GM21619 (cell line): ENCODE results near the gene MLXIPL.
"Not testable (repeated sequence)": the region's sequence is repeated elsewhere in the genome, so short reads cannot be mapped to it uniquely, and the experiment has no call there.

ENCODE experiments used
- ATAC-seq: cut with Tn5 transposase; IDR thresholded peaks from one replicate; pipeline ENCODE4 v1.9.1; 2021; ENCODE audit not compliant: unreplicated experiment

Gene MLXIPL, protein sequence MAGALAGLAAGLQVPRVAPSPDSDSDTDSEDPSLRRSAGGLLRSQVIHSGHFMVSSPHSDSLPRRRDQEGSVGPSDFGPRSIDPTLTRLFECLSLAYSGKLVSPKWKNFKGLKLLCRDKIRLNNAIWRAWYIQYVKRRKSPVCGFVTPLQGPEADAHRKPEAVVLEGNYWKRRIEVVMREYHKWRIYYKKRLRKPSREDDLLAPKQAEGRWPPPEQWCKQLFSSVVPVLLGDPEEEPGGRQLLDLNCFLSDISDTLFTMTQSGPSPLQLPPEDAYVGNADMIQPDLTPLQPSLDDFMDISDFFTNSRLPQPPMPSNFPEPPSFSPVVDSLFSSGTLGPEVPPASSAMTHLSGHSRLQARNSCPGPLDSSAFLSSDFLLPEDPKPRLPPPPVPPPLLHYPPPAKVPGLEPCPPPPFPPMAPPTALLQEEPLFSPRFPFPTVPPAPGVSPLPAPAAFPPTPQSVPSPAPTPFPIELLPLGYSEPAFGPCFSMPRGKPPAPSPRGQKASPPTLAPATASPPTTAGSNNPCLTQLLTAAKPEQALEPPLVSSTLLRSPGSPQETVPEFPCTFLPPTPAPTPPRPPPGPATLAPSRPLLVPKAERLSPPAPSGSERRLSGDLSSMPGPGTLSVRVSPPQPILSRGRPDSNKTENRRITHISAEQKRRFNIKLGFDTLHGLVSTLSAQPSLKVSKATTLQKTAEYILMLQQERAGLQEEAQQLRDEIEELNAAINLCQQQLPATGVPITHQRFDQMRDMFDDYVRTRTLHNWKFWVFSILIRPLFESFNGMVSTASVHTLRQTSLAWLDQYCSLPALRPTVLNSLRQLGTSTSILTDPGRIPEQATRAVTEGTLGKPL

DNA sequence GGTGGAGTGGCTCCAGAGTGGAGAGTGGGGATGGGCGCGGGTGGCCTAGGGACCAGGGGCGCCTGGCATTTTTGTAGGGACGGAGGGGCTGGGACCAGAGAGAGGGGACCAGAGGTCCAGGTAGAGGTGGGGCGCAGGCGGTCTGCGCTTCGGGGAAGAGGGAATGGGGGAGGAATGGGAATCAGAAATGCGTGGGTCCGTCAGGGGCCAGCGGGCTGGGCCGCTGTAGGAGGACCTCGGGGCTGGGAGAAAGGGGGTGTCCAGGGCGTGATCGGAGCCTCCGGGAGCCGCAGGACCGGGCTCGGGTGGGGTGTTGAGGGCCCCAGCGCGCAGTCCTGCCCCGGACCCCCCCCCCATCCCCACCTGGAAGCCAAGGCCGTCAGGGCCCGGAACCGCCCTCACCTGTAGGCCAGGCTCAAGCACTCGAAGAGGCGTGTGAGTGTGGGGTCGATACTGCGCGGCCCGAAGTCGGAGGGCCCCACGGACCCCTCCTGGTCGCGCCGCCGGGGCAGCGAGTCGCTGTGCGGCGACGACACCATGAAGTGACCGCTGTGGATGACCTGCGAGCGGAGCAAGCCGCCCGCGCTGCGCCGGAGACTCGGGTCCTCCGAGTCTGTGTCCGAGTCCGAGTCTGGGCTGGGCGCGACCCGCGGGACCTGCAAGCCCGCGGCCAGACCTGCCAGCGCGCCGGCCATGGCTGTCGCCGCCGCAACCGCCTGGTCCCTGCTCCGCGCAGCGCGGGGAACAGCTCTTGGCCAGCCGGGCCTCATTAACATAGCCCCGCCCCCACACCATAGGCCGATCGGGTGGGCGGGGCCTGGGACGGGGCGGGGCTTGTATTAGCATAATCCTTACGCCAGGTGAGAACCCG, at the start of gene MLXIPL:
TSS of gene MLXIPL (minus strand) at position 725 of the 871 bp plus-strand sequence. CDS start at position 695, 30 bp downstream.
- ATAC-seq: no peak

DNA sequence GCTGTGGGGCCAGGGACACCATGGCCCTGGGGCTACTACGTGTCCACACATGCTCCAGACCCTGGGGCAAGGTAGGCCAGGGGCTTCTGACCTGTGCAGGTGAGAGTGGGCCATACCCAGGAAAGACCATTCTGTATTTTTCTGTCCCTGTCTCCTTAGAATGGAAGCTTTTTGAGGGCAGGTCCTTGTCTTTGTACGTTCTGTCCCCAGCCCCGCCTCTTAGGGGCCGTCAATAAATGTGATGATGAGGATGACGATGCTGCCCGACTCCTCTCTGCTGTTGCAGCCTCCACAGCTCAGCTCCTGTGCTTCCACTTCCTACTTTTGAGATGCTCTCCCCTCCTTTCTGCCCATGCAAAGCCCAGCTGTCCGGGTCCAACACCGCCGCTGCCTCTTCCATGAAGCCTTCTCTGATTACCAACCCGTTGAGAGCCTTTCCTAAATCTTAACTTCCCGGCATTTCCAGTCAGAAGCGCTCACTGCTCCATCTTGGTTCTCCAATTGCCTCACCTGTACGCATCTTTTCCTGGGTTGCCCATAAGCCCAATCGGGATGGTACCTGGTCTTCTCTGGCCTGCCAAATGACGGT, 47.6 kb upstream of the MLXIPL start:
- no peak for ATAC-seq

DNA sequence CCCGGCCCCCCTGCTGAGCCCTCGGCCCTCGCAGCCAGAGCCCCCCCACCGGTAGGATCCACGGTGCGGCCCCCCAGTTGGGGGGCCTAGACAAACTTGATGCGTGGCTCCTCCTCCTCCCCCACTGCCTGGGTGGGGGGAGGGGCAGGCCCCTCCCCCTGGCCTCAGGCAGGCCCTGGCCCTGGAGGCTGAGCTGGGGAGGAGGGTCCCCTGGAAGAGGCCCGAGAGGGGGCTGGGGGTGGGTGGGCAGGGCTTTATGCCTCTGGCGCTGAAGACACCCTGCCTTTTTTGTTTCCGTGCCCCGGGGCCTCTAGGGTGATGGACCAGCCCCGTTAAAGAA, 47.0 kb upstream of the MLXIPL start:
- ATAC-seq: no peak

DNA sequence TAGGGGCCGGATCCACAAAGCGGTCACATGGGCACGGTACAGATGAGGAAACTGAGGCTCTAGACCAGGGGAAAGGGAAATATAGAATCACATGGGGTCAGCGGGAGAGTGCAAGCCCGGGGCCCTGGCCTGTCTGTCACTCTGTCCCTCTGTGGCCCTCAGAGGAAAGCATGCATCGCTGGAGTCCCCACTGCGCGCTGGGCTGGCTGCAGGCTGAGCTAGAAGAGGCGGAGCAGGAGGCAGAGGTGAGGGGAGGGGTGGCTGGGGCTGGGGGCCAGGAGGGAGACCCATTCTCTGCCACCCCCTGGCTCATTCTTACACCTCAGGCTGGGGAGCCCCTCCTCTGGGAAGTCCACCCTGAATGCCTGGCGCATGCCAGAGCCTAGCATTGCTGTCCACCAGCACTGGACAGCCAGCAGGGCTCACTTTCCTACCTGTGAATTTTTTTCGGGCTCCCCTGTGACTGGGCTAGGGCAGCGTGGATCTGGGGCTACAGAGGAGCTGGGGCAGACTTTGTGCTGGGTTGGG, 45.6 kb upstream of the MLXIPL start:
- ATAC-seq: no peak

DNA sequence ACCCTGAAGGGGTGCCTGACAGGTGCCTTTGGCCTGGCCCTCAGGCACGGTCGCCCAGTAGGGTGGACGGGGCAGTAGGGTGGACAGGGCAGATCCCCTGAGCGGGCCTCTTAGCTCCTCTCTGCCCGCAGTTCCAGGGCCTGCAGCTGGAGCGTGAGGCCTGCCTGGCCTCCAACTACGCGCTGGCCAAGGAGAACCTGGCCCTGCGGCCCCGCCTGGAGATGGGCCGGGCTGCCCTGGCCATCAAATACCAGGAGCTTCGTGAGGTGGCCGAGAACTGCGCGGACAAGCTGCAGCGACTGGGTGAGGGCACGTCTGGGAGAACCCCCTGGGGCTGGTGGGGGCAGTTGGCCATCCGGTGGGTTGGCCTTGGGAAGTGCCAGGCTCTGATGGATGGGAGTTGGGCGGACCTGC, 45.0 kb upstream of the MLXIPL start:
- no peak for ATAC-seq

DNA sequence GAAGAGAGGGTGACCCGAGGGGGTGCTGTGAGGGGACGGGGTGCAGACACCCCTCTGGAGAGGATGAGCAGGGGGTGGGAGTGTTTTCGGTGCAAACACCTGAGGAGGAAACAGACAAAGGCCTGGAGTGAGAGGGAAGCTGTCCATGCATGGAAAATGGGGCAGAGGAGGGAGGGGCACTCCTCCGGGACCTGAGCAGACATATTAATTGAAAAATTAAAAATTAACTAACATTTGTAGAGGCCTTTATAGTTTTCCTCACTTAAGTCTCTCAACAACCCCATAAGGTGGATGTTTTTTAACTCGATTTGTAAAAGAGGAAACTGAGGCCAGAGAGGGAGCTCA, 44.5 kb upstream of the MLXIPL start:
- no peak for ATAC-seq

DNA sequence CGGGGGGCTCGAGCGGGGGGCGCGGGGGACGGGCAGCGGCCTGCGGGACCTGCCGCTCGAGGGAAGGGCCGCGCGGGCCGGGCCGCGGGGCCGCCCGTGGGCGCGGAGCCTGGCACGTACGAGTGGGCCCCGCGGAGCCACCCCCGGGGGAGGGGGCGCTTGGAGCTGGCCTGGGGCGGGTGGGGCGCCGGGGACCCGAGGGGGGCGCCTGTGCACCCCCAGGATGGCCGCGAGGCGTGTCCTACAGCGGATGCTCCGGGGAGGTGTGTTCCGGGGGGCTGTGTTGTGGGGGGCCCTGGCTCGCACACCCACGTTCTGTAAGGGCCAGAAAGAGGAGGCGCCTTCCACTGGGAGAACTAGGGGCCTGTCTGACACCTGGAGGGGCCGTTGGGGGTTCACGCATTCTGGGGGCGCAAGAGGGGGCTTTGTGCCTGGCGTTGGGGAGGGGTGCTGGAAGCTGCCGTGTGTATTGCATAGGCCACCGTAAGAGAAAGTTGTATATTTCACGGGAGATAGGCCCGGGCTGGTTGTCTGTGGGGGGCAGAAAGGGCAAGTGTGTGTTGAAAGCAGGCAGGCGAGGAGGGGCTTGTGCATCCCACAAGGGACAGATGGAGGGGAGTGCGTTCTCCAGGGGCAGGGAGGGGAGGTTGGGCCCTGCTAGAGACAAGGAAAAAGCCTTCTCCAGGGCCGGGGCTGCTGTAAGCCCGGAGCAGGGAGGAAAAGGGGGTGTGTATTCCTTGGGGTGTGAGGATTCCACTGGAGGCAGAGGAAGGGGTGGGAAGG, 44.0 kb upstream of the MLXIPL start:
- ATAC-seq: peak; percentile 18

DNA sequence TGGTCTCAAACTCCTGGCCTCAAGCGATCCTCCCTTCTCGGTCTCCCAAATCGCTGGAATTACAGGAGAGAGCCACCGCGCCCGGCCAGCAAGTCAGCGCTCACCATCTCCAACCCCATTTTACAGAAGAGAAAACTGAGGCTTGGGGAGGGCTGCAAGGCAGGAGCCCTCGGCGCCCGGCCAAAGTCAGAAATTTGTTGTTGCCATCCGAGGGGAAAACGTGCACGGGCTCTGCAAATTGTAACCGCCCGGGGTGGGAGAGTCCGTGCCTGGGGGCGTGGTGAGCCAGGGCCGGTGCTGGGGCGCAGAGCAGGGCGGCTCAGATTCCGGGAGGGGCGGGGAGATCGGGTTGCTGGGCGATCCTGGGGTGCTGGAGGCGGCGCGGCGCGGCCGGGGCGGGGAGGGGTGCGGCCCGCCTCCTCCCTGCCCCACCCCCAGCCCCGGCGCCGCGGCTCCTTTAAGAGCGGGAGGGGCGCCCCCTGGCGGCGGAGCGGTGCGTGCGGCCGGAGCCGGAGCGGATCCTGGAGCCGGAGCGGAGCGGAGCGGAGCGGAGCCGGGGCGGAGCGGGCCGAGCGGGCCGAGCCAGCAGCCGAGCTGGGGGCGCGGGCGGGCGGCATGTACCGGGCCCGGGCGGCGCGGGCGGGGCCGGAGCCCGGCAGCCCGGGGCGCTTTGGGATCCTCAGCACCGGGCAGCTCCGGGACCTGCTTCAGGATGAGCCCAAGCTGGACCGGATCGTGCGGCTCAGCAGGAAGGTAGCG, 43.2 kb upstream of the MLXIPL start, which contains the start of gene VPS37D:
TSS of gene VPS37D (plus strand) at position 488 of the 759 bp plus-strand sequence. CDS start at position 616, 128 bp downstream.
- peak; percentile 94 for ATAC-seq

DNA sequence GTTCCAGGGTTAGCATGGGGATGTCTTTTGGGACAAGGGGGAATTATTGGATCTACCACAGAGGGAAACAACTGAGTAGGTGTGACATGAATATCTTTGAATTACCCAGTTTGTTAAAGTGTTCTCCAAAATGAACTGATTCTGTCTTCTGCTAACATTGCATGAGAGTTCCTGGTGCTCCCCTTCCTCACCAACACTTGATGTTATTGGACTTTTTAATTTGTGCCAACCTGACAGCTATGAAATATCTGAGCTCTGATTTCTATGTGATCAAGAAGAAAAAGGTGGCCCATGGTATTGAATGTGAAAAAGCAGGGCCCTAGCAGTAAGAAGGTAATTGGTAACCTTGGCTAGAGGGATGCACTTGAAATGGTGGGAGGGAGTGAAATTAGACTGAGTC, 38.7 kb upstream of the MLXIPL start:
- no peak for ATAC-seq

DNA sequence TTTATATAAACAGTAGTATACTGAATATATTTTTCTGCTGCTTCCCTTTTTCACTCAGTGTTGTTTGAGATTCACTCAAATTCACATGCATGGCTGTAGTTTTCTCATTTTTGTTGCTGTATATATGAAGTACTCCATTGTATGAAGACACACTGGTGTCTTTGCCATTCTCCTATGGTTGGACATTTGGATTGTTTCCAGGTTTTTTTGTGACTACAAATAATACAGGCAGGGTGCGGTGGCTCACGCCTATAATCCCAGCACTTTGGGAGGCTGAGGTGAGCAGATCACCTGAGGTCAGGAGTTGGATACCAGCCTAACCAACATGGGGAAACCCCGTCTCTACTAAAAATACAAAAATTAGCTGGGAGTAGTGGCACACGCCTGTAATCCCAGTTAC, 36.3 kb upstream of the MLXIPL start:
- ATAC-seq: not testable (repeated sequence)

DNA sequence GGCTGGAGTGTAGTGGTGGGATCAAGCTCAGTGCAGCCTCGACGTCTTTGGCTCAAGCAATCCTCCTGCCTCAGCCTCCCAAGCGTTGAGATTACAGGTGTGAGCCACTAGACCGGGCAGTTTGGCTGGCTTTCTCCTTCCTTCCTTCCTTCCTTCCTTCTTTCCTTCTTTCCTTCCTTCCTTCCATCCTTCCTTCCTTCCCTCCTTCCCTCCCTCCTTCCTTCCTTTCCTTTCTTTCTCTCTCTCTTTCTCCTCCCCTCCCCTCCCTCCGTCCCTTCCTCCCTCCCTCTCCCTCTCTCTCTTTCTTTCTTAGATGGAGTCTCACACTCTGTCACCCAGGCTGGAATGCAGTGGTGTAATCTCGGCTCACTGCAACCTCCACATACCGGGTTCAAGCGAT, 35.7 kb upstream of the MLXIPL start:
- no peak for ATAC-seq

DNA sequence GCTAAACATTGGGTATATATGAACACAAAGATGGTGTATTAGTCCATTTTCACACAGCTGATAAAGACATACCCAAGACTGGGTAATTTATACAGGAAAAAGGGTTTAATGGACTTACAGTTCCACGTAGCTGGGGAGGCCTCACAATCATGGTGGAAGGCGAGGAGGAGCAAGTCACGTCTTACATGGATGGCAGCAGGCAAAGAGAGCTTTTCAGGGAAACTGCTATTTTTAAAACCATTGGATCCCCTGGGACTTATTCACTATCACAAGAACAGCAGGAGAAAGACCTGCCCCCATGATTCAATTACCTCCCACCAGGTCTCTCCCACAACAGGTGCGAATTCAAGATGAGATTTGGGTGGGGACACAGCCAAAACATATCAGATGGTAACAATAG, 31.0 kb upstream of the MLXIPL start:
- ATAC-seq: not testable (repeated sequence)

DNA sequence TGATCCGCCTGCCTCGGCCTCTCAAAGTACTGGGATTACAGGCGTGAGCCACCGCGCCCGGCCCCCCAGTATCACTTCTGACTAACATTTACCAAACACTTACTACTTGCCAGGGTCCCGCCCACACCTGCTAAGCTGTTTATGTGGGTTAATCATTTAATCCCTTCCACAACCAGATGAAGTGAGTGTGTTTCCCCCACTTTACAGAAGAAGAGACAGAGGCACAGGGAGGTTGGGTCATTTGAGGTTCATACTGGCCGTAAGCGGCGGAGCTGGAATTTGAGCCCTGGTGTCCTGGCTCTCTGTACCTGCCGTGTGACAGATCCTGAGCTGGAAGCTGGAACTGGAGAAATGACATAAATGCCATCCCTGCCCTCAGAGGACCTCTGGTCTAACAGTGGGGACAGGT, 28.2 kb upstream of the MLXIPL start:
- no peak for ATAC-seq

DNA sequence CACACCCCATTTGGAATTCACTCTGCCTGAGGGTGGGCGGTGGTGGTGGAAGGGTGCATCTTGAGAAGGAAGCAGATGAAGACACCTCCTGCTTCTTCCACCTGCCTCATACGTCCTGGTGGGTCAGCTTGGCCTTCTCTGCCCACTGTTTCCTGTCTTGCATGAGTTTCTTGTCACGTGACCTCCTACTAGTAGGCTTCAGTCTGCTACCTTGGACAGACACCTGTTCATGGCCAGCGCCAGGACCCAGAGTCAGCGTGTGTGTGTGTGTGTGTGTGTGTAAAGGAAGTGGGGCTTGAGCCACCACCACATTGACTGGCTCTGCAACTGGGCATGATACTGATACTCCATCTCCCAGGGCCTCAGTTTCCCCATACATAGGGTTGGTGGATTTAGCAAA, 26.2 kb upstream of the MLXIPL start:
- no peak for ATAC-seq

DNA sequence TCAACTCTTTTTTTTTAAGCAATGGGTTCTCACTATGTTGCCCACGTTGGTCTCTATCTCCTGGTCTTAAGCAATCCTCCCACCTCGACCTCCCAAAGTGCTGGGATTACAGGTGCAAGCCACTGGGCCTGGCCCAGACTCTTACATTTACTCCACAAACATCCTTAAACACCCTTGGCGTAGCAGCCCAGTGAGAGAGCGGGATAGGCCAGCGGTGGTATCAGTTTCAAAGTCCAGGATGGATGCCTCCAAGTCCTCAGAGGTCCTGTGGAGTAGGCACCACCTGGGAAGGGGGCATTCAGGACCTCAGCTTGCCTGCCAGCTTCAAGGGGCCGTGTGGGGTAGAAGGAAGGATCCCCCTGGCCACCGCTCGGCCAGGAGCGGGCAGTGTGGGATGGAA, 25.3 kb upstream of the MLXIPL start:
- ATAC-seq: no peak

DNA sequence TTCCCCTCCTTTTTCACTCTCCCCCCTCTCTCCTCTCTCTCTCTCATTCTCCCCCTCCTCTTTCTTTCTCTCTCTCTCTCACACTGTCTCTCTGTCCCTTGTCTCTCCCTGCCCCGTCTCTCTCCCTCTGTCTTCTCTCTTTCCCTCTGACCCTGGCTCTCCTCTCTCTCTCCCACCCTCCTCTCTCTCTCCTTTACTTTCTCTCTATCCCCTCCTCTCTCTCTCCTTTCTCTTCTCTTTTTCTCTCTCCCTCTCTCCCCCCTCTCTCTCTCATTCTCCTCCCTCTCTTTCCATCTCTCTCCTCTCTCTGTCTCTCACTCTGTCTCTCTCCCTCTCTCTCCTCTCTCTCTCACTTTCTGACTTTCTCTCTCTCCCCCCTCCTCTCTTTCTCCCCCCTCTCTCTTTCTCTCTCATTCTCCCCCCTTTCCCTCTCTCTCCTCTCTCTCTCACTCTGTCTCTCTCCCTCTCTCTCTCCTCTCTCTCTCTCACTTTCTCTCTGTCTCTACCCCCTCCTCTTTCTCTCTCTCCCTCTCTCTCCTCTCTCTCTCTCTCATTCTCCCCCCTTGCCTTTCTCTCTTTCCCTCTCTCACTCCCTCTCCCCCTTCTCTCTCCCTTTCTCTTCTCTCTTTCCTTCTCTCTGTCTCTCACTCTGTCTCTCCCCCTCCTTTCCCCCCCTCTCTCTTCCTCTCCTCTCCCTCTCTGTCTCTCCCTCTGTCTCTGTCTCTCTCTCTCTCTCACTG, 24.4 kb upstream of the MLXIPL start:
- ATAC-seq: no peak

DNA sequence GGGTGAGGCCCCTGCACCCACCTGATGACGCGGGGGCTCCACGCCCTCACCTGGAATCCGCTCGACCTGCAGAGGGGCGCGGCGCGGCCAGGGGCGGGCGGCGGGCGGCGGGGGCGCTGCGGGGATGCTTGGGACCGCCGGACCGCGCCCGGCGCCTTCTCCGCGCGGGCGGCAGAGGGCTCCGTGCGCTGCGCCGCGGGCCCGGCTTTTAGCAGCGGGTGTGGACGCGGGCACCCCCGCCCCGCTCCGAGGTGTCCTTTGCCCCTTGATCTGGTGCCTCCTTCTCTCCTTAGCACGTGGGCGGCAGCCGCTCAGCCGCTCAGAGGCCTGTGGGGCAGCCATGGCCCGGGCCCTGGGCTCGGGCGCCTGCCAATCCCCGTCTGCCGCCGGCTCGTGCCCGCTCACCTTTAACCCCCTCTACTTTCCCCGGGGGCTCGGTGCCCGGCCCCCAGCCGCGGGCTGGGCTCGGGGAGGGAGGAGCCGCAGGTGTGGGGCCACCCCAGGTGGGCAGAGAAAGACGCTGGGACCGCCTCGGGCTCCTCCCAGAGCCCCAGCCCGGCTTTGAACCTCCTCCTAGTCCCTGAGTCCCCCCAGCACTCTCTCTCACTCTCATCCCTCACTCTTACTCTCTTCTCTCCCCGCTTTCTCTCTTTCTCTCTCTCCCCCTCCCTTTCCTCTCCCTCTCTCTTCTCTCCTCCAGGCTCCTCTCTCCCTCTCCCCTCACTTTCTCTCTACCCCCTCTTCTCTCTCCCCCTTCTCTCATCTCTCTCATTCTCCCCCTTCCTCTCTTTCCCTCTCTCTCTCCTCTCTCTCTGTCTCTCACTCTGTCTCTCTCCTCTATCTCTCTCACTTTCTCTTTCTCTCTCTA, 23.6 kb upstream of the MLXIPL start:
- ATAC-seq: no peak
